ENCODE results near the gene PCK1. TPM values are rescaled to one million over a fixed set of nuclear protein-coding genes. Genes with fewer than 3 reads are reported as not detected.

Gene PCK1
- total and polyA plus RNA-seq, 2 of the 8 experiments (the other 6 are each of a cell fraction or from before 2014, with no cell fraction given), result not detected

DNA sequence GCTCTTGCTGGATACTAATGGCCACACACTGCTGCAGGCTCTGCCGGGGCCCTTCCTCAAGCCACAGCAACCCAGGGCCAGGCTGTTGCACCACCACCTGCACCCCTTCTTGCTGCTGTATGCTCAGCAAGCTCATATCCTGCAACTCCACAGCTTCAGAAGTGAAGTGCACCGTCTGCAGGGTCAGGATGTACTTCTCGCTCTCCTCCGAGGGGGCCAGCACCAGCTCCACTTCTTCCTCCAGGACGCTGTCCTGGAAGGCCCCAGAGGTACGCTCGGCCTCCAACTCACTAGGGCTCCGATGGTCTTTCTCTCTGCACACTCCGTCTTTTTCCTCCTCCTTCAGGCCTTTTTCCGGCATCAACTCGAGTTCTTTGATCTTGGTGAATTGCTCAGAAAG, 37.1 kb upstream of the PCK1 start:
- Histone ChIP-seq H3K4me1 (replicated peaks in 1 of 4; ENCODE audit: control insufficient read depth in 3 of 4, insufficient read depth in 4 of 4, low read length in 3 of 4) (peaks cover 0 to 19% (median 5%) of the 10 kb centered on the region in 4 experiments; a peak in 5 of 7 replicates), H3K79me2 (ENCODE audit: control insufficient read depth in 1 of 2, insufficient read depth in 2 of 2, low read length in 2 of 2) (no peaks in the 10 kb centered on the region), H4K20me1 (replicated peaks in 1 of 2; ENCODE audit: control insufficient read depth in 1 of 2, insufficient read depth in 2 of 2, low read length in 2 of 2) (no peaks in the 10 kb centered on the region), H3K36me3 (ENCODE audit: control insufficient read depth in 2 of 4, insufficient read depth in 4 of 4, low read length in 3 of 4) (no peaks in the 10 kb centered on the region), H2BK12ac (ENCODE audit: low read depth, low read length) (peak overlapping the region; percentile 35; the same call in 1 of the 2 replicates), H3K27me3 (replicated peaks in 1 of 4; ENCODE audit: control insufficient read depth in 3 of 4, extremely low read depth in 1 of 4, insufficient read depth in 3 of 4, low read length in 3 of 4) (no peaks in the 10 kb centered on the region; a peak in 2 of 7 replicates), H4K8ac (ENCODE audit: extremely low read depth, insufficient read depth, low read length) (no peak overlapping the region), H3K56ac (replicated peaks; ENCODE audit: insufficient read length, low read depth, low read length) (no peak overlapping the region), H3K23me2 (ENCODE audit: low read depth, low read length) (no peaks in the 10 kb centered on the region), H2AFZ (ENCODE audit: low read length) (0 out of 2 replicates have a peak overlapping the region, but pooled peaks have one; percentile 11), H2BK5ac (ENCODE audit: low read depth, low read length) (0 out of 2 replicates have a peak overlapping the region, but pooled peaks have one; percentile 36), H3K18ac (ENCODE audit: extremely low read depth, low read length) (0 out of 2 replicates have a peak overlapping the region, but pooled peaks have one; percentile 29), H3K27ac (ENCODE audit: low read depth, low read length) (no peak overlapping the region), H2BK20ac (ENCODE audit: low read length) (peak overlapping the region; percentile 50; the same call in 1 of the 2 replicates), H4K5ac (ENCODE audit: insufficient read length, low read depth, low read length) (no peak overlapping the region), H3K9ac (replicated peaks in 1 of 4; ENCODE audit: extremely low read depth in 1 of 4, low read depth in 3 of 4, low read length in 3 of 4) (no peak overlapping the region), H3K14ac (ENCODE audit: insufficient read length) (no peak overlapping the region), H3K4ac (replicated peaks; ENCODE audit: insufficient read length, low read depth, low read length) (no peak overlapping the region), H2AK5ac (ENCODE audit: low read depth, low read length) (no peak overlapping the region), H2BK120ac (replicated peaks; ENCODE audit: low read depth, low read length) (no peak overlapping the region), H3K4me2 (ENCODE audit: insufficient read depth in 1 of 2, low read depth in 2 of 2, low read length in 2 of 2) (no peak overlapping the region; a peak in 1 of 4 replicates), H3K9me3 (ENCODE audit: insufficient read depth in 2 of 2, low read depth in 1 of 2, low read length in 1 of 2) (no peaks in the 10 kb centered on the region), H2BK15ac (ENCODE audit: low read length) (no peak overlapping the region), H4K91ac (replicated peaks; ENCODE audit: insufficient read length, low read length) (no peak overlapping the region), H3K4me3 (ENCODE audit: extremely low read depth in 1 of 4, insufficient read depth in 2 of 4, low read depth in 3 of 4, low read length in 4 of 4) (no peak overlapping the region), H3K23ac (ENCODE audit: insufficient read length) (no peak overlapping the region), H3K79me1 (ENCODE audit: low read depth, low read length) (no peaks in the 10 kb centered on the region)
- FAIRE-seq (no peak), DNase-seq (ENCODE audit: low read depth in 1 of 2, low spot score in 2 of 2) (no peak)
- CTCF ChIA-PET (ENCODE audit: partially characterized antibody), result interaction anchor here (0.7 to 4.6 kb wide), 10 partner anchors 8 to 563 kb away, joined by 3 to 28 read pairs (median 6); no protein-coding TSS in a partner anchor
- POLR2A ChIA-PET (ENCODE audit: partially characterized antibody), result interaction anchor here (1.5 kb wide), 1 partner anchor 50 kb away, joined by 4 read pairs; no protein-coding TSS in a partner anchor
- TF ChIP-seq SIX5 (IDR thresholded peaks at IDR 0.05; ENCODE audit: low read depth, low read length), result no peak
- TF ChIP-seq, protein P1, sequence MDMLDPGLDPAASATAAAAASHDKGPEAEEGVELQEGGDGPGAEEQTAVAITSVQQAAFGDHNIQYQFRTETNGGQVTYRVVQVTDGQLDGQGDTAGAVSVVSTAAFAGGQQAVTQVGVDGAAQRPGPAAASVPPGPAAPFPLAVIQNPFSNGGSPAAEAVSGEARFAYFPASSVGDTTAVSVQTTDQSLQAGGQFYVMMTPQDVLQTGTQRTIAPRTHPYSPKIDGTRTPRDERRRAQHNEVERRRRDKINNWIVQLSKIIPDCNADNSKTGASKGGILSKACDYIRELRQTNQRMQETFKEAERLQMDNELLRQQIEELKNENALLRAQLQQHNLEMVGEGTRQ (IDR thresholded peaks at IDR 0.05; ENCODE audit: low read length), result no peak
- TF ChIP-seq EZH2 (IDR thresholded peaks at IDR 0.05; ENCODE audit: low read depth, low read length, severe bottlenecking), result no peak
- WGBS, 2 experiments (ENCODE audit: extremely low coverage in 1 of 2, insufficient coverage in 1 of 2, insufficient read length in 1 of 2, insufficient replicate concordance in 2 of 2, low coverage in 1 of 2, low lambda C conversion rate in 2 of 2, missing lambda C conversion rate in 1 of 2), result 91% methylated on average over 10 of the region's 11 CpGs; no CpG with 5 or more reads in 1 of the 2 experiments

Data from H1 (cell line).